ENCODE data around the gene CYSTM1.

CYSTM1 gene

GRCh38 chr5:140228364-140228837 lies 53.4 kb downstream of the CYSTM1 start:
- Histone ChIP-seq H4K20me1 (ENCODE audit: control insufficient read depth, insufficient read depth, low read depth, low read length) (no peaks in the 10 kb centered on the region), H3F3A (ENCODE audit: control insufficient read depth, insufficient read depth) (no peaks in the 10 kb centered on the region), H3K4me2 (ENCODE audit: low read length) (no peak overlapping the region), H3K4me1 (ENCODE audit: control insufficient read depth, low read length) (no peaks in the 10 kb centered on the region), H3K27ac (ENCODE audit: low read depth, low read length) (no peak overlapping the region), H3K36me3 (ENCODE audit: control insufficient read depth, low read length) (no peaks in the 10 kb centered on the region), H3K4me3 (ENCODE audit: low read length) (no peak overlapping the region), H3K9me3 (ENCODE audit: control insufficient read depth, insufficient read depth, low read length) (no peaks in the 10 kb centered on the region), H3K79me2 (ENCODE audit: control insufficient read depth, low read length) (no peaks in the 10 kb centered on the region), H3K27me3 (ENCODE audit: control insufficient read depth, low read length) (no peaks in the 10 kb centered on the region), H3K9me2 (replicated peaks; ENCODE audit: control insufficient read depth, low read length) (no peaks in the 10 kb centered on the region)
- no peak for TF ChIP-seq CTCF (IDR thresholded peaks at IDR 0.05; ENCODE audit: low read depth, low read length, poor library complexity, severe bottlenecking)
- no peak for TF ChIP-seq EZH2phosphoT487 (IDR thresholded peaks at IDR 0.05; ENCODE audit: borderline replicate concordance, low read length)

GRCh38 chr5:140230373-140230772 lies 55.4 kb downstream of the CYSTM1 start:
- no peaks in the 10 kb centered on the region for H3K27me3 ChIP-seq (ENCODE audit: control insufficient read depth, low read length)
- no peaks in the 10 kb centered on the region for H4K20me1 ChIP-seq (ENCODE audit: control insufficient read depth, insufficient read depth, low read depth, low read length)
- H3K36me3 ChIP-seq (ENCODE audit: control insufficient read depth, low read length): no peaks in the 10 kb centered on the region
- no peak overlapping the region for H3K27ac ChIP-seq (ENCODE audit: low read depth, low read length)
- no peak overlapping the region for H3K4me3 ChIP-seq (ENCODE audit: low read length)
- TF ChIP-seq CTCF (IDR thresholded peaks at IDR 0.05; ENCODE audit: low read depth, low read length, poor library complexity, severe bottlenecking) (no peak), EZH2phosphoT487 (IDR thresholded peaks at IDR 0.05; ENCODE audit: borderline replicate concordance, low read length) (no peak)
- H3K9me2 ChIP-seq (replicated peaks; ENCODE audit: control insufficient read depth, low read length): no peaks in the 10 kb centered on the region
- H3K4me2 ChIP-seq (ENCODE audit: low read length): no peak overlapping the region
- H3K4me1 ChIP-seq (ENCODE audit: control insufficient read depth, low read length): no peaks in the 10 kb centered on the region
- H3K9me3 ChIP-seq (ENCODE audit: control insufficient read depth, insufficient read depth, low read length): no peaks in the 10 kb centered on the region
- no peaks in the 10 kb centered on the region for H3F3A ChIP-seq (ENCODE audit: control insufficient read depth, insufficient read depth)
- no peaks in the 10 kb centered on the region for H3K79me2 ChIP-seq (ENCODE audit: control insufficient read depth, low read length)

- no peak overlapping the region for H3K4me3 ChIP-seq (ENCODE audit: low read length)
- H3K79me2 ChIP-seq (ENCODE audit: control insufficient read depth, low read length): no peaks in the 10 kb centered on the region
- no peak for TF ChIP-seq CTCF (IDR thresholded peaks at IDR 0.05; ENCODE audit: low read depth, low read length, poor library complexity, severe bottlenecking)
- no peak for TF ChIP-seq EZH2phosphoT487 (IDR thresholded peaks at IDR 0.05; ENCODE audit: borderline replicate concordance, low read length)
- H4K20me1 ChIP-seq (ENCODE audit: control insufficient read depth, insufficient read depth, low read depth, low read length): no peaks in the 10 kb centered on the region
- no peaks in the 10 kb centered on the region for H3F3A ChIP-seq (ENCODE audit: control insufficient read depth, insufficient read depth)
- H3K9me3 ChIP-seq (ENCODE audit: control insufficient read depth, insufficient read depth, low read length): no peaks in the 10 kb centered on the region
- H3K9me2 ChIP-seq (replicated peaks; ENCODE audit: control insufficient read depth, low read length): no peaks in the 10 kb centered on the region
- H3K36me3 ChIP-seq (ENCODE audit: control insufficient read depth, low read length): no peaks in the 10 kb centered on the region
- no peak overlapping the region for H3K4me2 ChIP-seq (ENCODE audit: low read length)
- H3K27ac ChIP-seq (ENCODE audit: low read depth, low read length): no peak overlapping the region
- no peaks in the 10 kb centered on the region for H3K4me1 ChIP-seq (ENCODE audit: control insufficient read depth, low read length)
- no peaks in the 10 kb centered on the region for H3K27me3 ChIP-seq (ENCODE audit: control insufficient read depth, low read length)
These were observed 57.7 kb downstream of the CYSTM1 start for GRCh38 chr5:140232731-140233130.

Data from DOHH2 (cell line).